Myocyte (in vitro differentiated cells): Measurements from ENCODE around the gene EYA2. TPM values are rescaled to one million over a fixed set of nuclear protein-coding genes. Genes with fewer than 3 reads are reported as not detected.
"Not testable (repeated sequence)": the region's sequence is repeated elsewhere in the genome, so short reads cannot be mapped to it uniquely, and the experiment has no call there.

Experiments
- DNase-seq: peaks from one replicate; pipeline ENCODE4 v3.0.0-alpha.2; 2012; ENCODE audit warnings: low read depth
- total RNA-seq: library from RNA; depleted of rRNA; stranded (reverse); fragments of >200 nt; gene quantifications from 2 replicates; pipeline ENCODE4 v1.2.3, GENCODE V29; 2014

The EYA2 gene
- total RNA-seq, 1 donor from 2014 or later = not detected

- no peak for DNase-seq
Measured at GRCh38 chr20:46951840-46952497, 57.3 kb downstream of the EYA2 start.

GRCh38 chr20:46953596-46953995, 59.0 kb downstream of the EYA2 start:
- peak; percentile 80 for DNase-seq

- DNase-seq = peak; percentile 98
Measured at GRCh38 chr20:46954490-46955038, 59.9 kb downstream of the EYA2 start.

DNA sequence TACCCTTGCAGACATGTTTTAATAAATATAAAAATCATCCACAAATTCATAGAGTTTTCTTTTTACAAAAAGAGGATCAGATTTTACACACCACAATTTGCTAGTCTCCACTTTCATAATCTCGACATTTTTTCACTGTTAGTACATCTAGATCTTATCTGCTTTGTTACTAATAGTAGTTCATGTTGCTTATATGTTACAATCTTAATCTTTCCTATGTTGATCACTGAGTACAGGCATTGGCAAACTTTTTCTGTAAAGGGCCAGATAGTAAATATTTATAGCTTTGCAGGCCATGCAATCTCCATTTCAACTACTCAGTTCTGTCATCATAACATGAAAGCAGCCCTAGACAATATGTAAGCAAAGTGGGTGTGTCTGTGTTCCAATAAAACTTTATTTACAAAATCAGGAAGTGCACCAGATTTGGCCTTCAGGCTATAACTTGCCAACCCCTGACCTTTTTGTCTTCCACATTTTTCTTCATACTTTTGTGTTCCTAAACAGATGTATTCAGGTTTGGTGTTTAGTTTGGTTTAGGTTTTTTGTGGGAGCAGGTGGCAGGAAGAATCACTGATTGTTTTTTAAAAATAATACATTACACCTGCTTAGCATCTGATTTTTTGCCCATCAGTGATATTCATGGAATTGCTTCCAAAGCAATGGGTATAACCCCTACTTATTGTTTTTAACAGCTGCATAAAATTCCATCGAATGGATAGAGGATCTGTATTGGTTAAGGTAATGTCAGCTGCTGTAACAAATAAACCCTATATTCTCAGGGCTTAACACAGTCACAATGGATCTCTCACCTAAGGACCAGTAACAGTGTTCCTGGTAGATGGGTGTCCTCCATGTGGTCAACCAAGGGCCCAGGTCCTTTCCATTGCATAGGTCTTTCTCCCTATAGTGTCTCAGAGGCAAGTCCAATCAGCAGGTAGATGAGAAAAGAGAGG, 61.2 kb downstream of the EYA2 start:
- DNase-seq = no peak

DNA sequence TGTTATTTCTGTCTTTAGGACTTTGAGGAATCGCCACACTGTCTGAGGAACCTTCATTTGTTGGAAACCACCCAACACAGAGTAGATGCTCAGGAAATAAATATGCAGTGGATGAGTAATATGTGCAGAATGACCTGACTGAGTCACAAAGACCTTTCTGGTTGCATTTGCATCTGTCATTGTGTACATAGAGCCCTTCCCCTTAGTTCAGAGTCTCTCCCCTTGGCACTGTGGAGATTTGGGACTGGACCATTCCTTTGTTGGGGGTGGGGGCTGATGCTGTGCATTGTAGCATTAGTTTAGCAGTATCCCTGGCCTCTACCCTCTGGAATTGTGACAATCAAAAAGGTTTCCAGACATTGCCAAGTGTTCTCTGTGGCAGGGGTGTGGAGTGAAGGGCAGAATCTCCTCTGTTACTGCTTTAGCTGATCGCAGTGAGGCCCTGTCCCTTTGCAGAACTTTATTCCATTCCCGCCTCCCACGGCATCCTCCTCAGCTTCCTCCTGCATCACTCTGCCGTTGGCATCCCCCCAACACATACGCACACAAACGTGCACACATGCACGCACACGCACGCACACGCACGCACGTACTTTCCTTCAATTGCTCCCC, 64.5 kb downstream of the EYA2 start:
- peak; percentile 77 for DNase-seq

- DNase-seq = no peak
Measured at GRCh38 chr20:46959821-46960220, 65.2 kb downstream of the EYA2 start.

DNA sequence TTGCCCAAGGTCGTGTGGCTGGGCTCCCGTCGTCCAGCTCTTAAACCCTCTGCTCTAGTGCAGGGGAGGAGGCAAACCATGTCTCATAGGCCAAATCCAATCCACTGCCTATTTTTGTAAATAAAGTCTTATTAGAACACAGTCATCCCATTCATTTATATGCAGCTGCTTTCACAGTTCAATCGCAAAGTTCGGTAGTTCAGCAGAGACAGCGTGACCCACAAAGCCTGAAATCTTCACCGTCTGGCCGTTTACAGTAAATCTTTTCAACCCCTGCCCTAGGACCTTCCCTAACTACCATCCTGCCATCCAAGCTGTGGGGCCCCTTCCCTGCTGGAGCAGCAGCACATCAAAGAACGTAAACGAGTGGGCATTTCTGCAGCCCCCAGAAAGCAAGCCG, 65.9 kb downstream of the EYA2 start:
- no peak for DNase-seq

- DNase-seq = not testable (repeated sequence)
Measured at GRCh38 chr20:46961968-46962367, 67.3 kb downstream of the EYA2 start.

- peak; percentile 30 for DNase-seq
Measured at GRCh38 chr20:46962452-46963195, 68.0 kb downstream of the EYA2 start.

GRCh38 chr20:46963196-46963529, 68.5 kb downstream of the EYA2 start:
- DNase-seq = peak; percentile 41

DNA sequence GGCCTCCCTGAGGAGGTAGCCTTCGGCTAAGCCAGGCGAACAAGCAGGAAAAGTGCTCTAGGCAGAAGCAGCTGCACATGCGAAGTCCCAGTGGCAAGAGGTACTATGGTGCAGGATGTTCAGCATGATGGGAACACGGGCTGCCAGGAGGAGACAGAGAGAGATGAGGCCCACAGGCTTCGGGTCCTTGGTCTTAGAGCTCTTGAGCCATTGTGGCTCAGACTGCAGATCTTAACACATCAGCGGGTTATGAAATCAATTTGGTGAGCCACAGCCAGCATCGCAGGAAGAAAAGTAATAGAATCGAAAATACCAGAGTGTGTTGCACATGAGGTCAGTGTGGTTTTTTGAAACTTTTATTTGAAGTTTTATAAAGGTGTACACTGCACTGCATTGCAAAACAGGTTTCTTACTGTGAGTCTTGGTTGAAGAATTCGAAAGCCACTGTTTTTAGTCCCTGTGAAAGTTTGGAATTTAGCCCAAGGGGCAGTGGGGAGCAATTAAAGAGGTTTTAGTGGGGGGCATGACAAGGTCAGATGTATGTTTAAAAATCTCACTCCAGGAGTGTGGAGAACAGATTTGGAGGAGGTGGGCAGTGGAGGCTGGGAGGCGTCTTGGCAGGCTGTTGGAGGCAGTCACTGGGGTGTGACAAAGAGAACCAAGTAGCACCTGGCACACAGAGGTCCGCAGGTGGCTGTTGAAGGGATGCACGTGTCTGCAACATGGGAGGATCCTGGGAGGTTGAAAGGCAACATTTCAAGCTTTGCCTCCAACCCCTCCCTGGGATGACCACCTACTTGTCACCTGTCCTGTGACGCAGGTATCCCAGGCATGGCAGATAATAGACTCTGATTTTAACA, 69.3 kb downstream of the EYA2 start:
- DNase-seq = no peak

- DNase-seq = no peak
Measured at GRCh38 chr20:46964618-46965455, 70.2 kb downstream of the EYA2 start.

- no peak for DNase-seq
Measured at GRCh38 chr20:46965477-46965876, 70.8 kb downstream of the EYA2 start.

DNA sequence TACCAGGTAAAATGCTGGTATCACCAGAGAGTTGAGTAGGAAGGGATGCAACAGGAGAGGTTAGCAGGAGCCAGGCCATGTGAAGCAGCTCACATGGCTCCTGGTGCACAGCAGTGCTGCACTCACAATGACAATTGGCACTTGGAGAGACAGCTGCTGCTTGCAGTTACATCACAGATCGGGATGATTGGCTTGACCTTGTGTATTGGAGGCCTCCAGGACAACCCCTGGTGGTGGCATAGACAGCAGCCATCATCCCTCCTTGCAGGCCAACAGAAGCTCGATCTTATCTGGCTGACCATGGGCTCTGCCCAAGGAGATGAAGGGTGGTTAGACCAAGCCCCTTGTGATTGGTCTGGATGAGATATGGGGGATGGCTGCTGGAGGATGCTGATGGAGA, 73.0 kb downstream of the EYA2 start:
- peak; percentile 61 for DNase-seq

GRCh38 chr20:46970937-46971630, 76.4 kb downstream of the EYA2 start:
- no peak for DNase-seq

- no peak for DNase-seq
Measured at GRCh38 chr20:46973766-46974165, 79.1 kb downstream of the EYA2 start.

DNA sequence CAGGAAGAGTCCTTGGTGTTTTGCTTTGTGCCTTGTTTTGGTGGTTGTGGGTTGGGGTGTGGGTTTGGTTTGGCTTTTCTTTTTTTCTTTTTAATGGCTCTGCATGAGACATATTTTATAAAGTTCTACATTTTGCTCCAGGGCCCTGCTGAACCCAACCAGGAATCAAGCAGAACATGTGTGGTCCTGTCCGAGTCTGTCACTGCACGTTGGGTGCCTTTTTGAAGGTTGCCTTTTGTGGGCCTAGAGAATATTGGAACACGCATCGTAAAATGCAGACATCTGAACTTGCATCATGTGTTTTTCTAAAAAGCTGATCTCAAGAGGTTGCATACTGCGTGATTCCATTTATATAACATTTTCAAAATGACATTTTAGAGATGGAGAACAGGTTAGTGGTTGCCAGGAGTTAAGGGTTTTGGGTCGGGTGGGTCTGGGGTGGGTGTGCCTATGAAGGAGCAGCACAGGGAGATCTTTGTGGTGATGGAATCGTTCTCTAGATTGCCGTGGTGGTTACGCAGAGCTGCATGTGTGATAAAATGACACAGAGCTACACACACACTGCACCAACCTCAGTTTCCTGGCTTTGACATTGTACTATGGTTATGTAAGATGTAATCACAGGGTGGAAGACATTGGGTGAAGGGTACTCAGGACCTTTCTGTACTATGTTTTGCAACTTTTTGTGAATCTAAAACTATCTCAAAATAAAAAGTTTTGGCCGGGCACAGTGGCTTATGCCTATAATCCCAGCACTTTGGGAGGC, 80.2 kb downstream of the EYA2 start:
- no peak for DNase-seq

- DNase-seq = no peak
Measured at GRCh38 chr20:46975976-46976375, 81.3 kb downstream of the EYA2 start.
